ENCODE results near the gene OR1J2.
"Not testable (repeated sequence)": the region's sequence is repeated elsewhere in the genome, so short reads cannot be mapped to it uniquely, and the experiment has no call there.

Gene OR1J2

GRCh38 chr9:122519376-122519775 lies 8.8 kb downstream of the OR1J2 start:
- no peak overlapping the region for H3K27ac ChIP-seq (ENCODE audit: poor library complexity, severe bottlenecking)
- H3K9me3 ChIP-seq (ENCODE audit: severe bottlenecking): no peaks in the 10 kb centered on the region
- no peaks in the 10 kb centered on the region for H3K36me3 ChIP-seq (ENCODE audit: low read depth)
- TF ChIP-seq CTCF (IDR thresholded peaks at IDR 0.05; ENCODE audit: poor library complexity, severe bottlenecking): no peak
- DNase-seq (ENCODE audit: low spot score) (no peak), ATAC-seq (ENCODE audit: low read depth) (no peak)
- H3K27me3 ChIP-seq (ENCODE audit: insufficient read depth, poor library complexity, severe bottlenecking): peaks cover 7% of the 10 kb centered on the region
- no peak overlapping the region for H3K4me3 ChIP-seq (ENCODE audit: severe bottlenecking)
- H3K4me1 ChIP-seq (ENCODE audit: insufficient read depth, poor library complexity, severe bottlenecking): no peaks in the 10 kb centered on the region

- no peak for DNase-seq (ENCODE audit: low spot score)
- no peaks in the 10 kb centered on the region for H3K9me3 ChIP-seq (ENCODE audit: severe bottlenecking)
- H3K27me3 ChIP-seq (ENCODE audit: insufficient read depth, poor library complexity, severe bottlenecking): peaks cover 9% of the 10 kb centered on the region
- H3K27ac ChIP-seq (ENCODE audit: poor library complexity, severe bottlenecking): no peak overlapping the region
- no peaks in the 10 kb centered on the region for H3K4me1 ChIP-seq (ENCODE audit: insufficient read depth, poor library complexity, severe bottlenecking)
- no peak for TF ChIP-seq CTCF (IDR thresholded peaks at IDR 0.05; ENCODE audit: poor library complexity, severe bottlenecking)
- H3K4me3 ChIP-seq (ENCODE audit: severe bottlenecking): no peak overlapping the region
- ATAC-seq (ENCODE audit: low read depth): no peak
- H3K36me3 ChIP-seq (ENCODE audit: low read depth): no peaks in the 10 kb centered on the region
Observed at GRCh38 chr9:122526602-122527001, 16.0 kb downstream of the OR1J2 start.

GRCh38 chr9:122527193-122527592 lies 16.6 kb downstream of the OR1J2 start, which contains the start of gene OR1N1:
OR1N1 (minus strand) TSS chr9:122527293; CDS start chr9:122527293, 0 bp downstream.
- no peak for ATAC-seq (ENCODE audit: low read depth)
- no peak within 1 kb of the TSS for H3K4me3 ChIP-seq (ENCODE audit: severe bottlenecking)
- H3K4me1 ChIP-seq (ENCODE audit: insufficient read depth, poor library complexity, severe bottlenecking): no peaks in the 10 kb centered on the region

GRCh38 chr9:122531157-122531556 lies 20.6 kb downstream of the OR1J2 start:
- not testable (repeated sequence) for H3K4me1 ChIP-seq (ENCODE audit: insufficient read depth, poor library complexity, severe bottlenecking); DNase-seq (ENCODE audit: low spot score); ATAC-seq (ENCODE audit: low read depth); H3K27ac ChIP-seq (ENCODE audit: poor library complexity, severe bottlenecking); H3K36me3 ChIP-seq (ENCODE audit: low read depth); H3K27me3 ChIP-seq (ENCODE audit: insufficient read depth, poor library complexity, severe bottlenecking); H3K9me3 ChIP-seq (ENCODE audit: severe bottlenecking); H3K4me3 ChIP-seq (ENCODE audit: severe bottlenecking)

More at GRCh38 chr9:122527193-122527592, 16.6 kb downstream of the OR1J2 start, which contains the start of gene OR1N1:
- DNase-seq (ENCODE audit: low spot score): no peak
- Histone ChIP-seq H3K27ac (ENCODE audit: poor library complexity, severe bottlenecking) (no peak within 1 kb of the TSS), H3K36me3 (ENCODE audit: low read depth) (no peaks in the 10 kb centered on the region), H3K9me3 (ENCODE audit: severe bottlenecking) (no peaks in the 10 kb centered on the region), H3K27me3 (ENCODE audit: insufficient read depth, poor library complexity, severe bottlenecking) (peaks cover 9% of the 10 kb centered on the region)
- TF ChIP-seq CTCF (IDR thresholded peaks at IDR 0.05; ENCODE audit: poor library complexity, severe bottlenecking): no peak

- no peak for DNase-seq (ENCODE audit: low spot score)
- Histone ChIP-seq H3K36me3 (ENCODE audit: low read depth) (no peaks in the 10 kb centered on the region), H3K4me1 (ENCODE audit: insufficient read depth, poor library complexity, severe bottlenecking) (no peaks in the 10 kb centered on the region), H3K27me3 (ENCODE audit: insufficient read depth, poor library complexity, severe bottlenecking) (no peaks in the 10 kb centered on the region), H3K4me3 (ENCODE audit: severe bottlenecking) (no peak overlapping the region), H3K27ac (ENCODE audit: poor library complexity, severe bottlenecking) (no peak overlapping the region), H3K9me3 (ENCODE audit: severe bottlenecking) (no peaks in the 10 kb centered on the region)
- no peak for ATAC-seq (ENCODE audit: low read depth)
- TF ChIP-seq CTCF (IDR thresholded peaks at IDR 0.05; ENCODE audit: poor library complexity, severe bottlenecking): no peak
Observed at GRCh38 chr9:122536134-122536533, 25.5 kb downstream of the OR1J2 start.

- not testable (repeated sequence) for H3K4me1 ChIP-seq (ENCODE audit: insufficient read depth, poor library complexity, severe bottlenecking); H3K36me3 ChIP-seq (ENCODE audit: low read depth); H3K4me3 ChIP-seq (ENCODE audit: severe bottlenecking); ATAC-seq (ENCODE audit: low read depth); H3K9me3 ChIP-seq (ENCODE audit: severe bottlenecking); H3K27ac ChIP-seq (ENCODE audit: poor library complexity, severe bottlenecking); H3K27me3 ChIP-seq (ENCODE audit: insufficient read depth, poor library complexity, severe bottlenecking); DNase-seq (ENCODE audit: low spot score)
Observed at GRCh38 chr9:122537066-122537465, 26.5 kb downstream of the OR1J2 start.
